Stimulated activated CD4-positive, alpha-beta T cell treated with anti-CD3 and anti-CD28 coated beads, TNF-alpha, amount 100 ng/mL, for 1 hour (primary cell): ENCODE measurements around the gene IL1R2.

Source experiments
- DNase-seq, 3 donors: peaks; one replicate each; pipeline ENCODE4 v3.0.0-alpha.2; 2020; ENCODE audit warnings: low read depth in 3 of 3, low spot score in 1 of 3

Gene IL1R2

DNA sequence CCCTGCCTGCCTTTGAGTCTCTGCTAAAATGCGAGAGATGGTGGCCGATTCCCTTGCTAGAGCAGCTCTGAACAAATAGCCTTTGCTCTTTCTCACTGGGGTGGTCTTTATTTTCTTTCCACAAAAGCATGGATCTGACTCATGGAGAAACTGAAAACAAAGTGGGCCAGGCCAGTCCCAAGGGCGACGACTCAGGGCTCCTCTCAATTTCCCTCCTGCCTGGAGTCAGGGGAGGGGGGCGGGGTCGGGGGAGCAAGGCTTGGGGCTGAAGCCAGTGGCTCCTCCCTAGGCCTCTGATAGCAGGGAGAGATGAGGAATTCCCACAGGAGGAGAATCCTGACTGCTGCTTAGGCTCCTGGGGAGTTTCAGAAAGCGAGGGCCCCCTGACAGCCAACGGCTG is 17.1 kb upstream of the IL1R2 start:
- DNase-seq = no peak

DNA sequence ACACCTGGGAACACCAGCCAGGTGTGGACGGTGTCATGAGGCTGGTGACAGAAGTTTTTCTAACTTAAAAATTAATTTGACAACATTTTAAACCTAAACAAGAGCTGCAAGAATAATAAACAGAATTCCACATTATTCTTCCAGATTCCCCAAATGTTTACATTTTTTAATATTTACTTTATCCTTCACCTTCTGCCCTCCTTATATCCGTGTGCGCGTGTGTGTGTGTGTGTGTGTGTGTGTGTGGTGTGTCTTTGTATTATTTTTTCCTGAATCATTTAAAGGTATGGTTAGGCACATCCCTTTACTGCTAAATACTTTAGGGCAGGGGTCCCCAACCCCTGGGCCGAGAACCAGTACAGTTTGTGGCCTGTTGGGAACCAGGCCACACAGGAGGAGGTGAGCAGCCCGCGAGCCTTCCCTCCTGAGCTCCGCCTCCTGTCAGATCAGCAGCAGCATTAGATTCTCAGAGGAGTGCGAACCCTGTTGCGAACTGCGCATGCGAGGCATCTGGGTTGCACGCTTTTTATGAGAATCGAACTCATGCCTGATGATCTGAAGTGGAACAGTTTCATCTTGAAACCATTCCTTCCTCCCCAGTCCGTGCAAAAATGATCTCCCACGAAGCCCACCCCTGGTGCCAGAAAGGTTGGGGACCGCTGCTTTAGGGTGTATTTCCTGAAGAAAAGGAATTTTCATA is 16.4 kb upstream of the IL1R2 start:
- DNase-seq = no peak

DNA sequence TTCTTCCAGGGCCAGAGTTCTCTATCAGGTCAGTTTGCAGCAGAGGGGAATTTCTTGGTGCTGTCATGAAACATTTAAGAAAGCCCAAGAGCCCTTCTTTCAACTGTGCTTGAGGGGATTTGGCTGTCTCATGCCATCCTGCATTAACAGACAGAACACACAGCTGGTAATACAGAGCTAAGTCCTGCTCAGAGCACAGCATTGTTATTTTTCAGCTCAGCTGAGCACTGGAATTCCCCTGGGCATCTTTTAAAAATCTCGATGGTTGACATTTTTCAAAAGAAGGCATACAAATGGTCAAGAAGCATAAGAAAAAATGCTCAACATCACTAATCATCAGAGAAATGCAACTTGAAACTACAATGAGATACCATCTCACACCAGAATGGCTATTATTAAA is 14.9 kb upstream of the IL1R2 start:
- no peak for DNase-seq

DNA sequence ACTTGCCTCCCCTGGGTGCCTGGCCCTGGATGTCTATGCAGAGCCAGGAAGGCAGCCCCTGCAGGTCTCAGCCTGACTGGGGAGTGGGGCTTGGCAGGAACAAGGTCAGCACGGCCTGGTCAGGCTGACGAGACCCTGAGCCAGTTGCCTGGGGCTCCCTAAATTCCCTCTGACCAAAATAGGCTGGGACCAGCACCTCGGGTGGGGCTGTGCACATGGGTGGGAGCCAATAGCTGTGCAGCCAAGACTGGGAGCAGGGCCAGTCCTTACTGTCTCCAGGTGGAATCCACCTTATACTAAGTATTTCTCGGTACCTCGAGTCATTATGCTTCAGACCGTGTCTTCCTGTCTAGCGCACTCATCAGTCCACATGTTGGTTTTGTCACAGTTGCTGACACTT is 11.4 kb upstream of the IL1R2 start:
- no peak for DNase-seq

DNA sequence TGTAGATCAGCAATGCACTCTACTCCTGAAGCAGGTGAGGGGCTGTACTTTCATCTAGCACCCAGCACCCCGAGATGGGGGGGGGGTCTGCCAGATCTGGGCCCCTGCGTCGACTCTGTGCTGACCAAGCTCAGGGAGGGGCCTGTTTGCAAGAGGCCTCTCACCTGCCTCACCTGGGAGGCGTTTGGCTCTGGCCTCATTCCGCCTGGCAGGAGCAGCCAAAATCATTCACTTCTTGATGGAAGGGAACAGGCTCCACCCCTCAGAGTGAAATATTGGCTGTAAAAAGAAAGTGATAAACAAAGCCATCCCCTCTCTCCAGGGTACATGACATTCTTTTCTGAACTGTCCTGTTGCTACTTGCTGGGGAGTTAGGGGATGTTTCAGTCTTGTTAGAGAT is 10.7 kb upstream of the IL1R2 start:
- DNase-seq = no peak

DNA sequence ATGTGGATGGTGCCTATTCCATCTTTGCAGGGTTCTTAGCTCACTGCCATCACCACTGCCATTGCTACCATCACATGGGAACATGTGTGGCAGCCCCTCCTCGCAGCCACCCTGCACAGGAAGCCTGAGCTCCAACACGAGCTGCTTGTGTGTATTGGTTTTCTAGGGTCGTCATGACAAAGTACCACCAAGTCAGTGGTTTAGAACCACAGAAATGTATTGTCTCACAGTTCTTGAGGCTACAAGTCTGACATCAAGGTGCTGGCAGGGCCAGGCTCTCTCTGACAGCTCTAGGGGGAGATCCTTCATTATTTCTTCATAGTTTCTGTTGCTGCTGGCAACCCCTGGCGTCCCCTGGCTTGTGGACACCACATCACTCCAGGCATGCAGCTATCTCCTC is 10.3 kb upstream of the IL1R2 start:
- DNase-seq = no peak

DNA sequence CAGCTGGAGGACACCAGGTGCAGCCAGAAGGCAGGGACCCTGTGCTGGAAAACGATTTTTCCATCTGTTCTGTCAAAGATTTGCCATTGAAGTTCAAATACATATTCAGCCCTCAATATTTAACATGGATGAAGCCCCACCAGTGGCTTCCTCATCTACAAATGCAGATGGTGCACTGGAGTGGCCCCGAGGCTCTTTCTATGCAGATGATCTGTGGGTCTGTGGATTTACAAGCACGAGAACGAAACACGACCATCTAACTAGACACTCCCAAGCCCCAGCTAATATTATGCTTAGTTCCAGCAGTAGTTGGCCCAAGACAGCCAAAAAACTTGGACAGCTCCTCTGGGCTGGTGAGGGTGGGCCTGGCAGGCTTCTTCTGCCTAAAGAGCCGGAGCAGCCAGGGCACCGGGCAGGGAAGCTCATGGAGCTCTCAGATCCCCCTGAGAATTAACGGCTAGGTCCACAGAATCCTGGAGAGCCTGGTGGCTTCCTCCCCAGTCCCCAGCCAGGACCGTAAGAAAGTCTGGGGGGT is 9.2 kb upstream of the IL1R2 start:
- no peak for DNase-seq

DNA sequence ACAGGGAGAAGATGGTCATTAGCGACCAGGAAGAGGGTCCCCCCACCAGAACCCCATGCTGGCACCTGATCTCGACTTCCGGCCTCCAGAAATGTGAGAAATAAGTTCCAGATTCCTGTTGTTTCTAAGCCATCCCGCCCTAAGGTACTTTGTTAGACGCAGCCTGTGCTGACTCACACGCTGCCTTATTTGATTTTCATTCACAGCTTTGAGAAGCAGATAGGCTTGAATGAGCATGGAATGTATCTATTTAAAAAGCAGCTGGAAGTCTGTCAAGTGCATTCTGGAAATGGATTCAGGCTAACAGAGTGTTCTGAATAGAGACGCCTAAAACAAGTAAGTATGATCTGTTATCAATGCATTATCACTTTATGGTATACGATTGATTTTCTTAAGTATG is 8.3 kb upstream of the IL1R2 start:
- DNase-seq = no peak

DNA sequence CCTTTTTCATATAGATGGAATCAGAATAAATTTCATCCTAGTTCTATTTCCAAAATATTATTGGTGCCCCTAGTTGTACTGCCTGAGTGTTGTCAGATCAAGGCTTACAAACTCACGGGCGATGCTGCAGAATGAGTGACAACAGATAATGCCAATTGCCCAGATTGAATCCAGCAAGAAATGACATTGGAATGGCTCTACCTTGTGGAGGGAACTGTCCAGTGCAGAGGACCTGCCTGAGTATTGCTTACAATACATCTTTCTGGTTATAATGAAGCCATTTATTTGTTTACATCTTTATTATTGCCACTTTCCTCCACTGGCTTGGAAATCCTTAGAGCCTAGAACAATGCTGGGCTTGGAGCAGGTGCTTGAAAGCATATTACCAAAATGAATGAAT is 7.8 kb upstream of the IL1R2 start:
- no peak for DNase-seq

DNA sequence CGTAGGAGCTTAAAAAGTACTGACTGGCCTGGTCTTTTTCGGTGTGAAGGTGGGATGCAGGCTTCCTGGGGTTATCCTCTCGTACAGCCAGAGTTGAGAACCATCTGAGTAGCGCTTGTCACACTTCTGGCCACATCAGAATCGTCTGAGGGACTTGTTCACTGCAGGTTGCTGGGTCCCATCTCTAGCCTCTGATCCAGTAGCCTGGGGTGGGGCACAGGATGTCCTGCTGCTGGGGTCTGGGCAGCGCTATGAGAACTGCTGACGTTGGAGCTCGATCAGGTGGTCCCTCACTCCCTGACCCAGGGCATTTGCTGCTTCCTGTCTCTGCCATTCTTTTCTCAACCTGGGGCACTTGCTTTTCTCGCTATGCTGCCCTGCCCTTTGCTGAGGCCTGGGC is 7.1 kb upstream of the IL1R2 start:
- DNase-seq = no peak

DNA sequence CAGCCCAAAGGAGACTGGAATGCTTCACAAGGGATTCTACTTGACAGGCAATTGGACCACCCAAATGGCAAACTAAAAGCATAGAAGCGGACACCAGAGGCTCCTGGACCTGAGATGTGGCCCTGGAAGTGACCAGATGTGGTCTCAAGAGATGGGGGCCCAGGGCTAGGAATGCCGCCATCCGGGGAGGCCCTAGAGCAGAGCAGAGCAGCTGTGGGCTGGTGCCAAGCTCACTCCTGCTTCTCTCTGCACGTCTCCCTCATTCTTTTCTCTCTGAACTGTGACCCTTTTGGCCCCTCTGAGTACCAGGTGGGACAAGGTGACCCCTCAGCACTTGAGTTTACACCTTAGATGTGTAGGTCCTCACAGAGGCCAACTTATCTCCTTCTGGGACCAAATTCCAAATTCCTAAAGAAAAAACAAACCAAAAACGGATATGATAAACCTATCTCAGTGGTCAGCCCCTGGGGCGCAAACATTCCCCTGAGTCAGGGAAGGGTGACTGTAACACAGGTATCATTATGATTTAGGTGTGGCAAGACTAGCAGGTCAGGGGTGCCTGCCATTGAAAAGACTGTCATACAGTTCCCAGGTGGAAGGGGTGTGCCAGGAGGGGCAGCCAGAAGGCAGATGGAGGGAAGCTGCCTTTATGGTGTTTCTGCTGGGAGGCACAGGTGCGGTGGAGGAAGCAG is 6.5 kb upstream of the IL1R2 start:
- no peak for DNase-seq

DNA sequence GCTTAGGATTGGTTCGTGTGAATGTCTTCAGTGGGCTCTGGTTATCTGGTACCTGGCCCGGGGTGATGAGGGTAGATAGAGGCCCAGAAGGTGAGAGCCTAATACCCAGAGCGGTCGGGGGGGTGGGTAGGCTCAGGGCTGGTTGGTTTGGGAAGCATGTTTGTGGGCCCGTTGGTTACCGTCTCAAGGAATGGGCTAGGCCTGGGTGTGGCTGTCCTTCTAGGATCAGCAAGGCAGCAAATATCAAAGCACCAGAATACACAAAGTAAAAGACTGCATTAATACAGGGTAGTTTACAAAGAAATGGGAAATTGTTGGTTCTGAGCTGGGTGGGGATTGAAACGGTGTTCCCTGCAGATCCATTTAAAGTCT is 6.0 kb upstream of the IL1R2 start:
- no peak for DNase-seq

DNA sequence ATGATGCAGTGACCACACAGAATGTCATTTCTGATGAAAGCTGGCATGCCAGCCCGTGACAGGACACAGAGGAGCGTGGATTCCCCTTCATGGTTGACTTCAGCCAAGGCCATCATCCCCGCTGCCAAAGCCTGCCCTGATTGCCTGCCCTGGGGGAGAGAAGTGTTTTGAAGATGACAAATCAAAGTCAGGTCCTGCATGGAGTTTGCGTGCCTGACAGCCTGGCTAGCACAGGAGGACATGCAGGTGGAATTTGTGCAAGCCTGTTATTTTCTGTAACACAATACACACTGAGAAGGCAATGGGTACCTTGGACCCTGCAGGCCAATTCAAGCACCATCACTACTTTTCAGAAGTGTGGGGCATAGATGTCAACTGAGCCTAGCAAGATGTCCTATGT is 5.4 kb upstream of the IL1R2 start:
- no peak for DNase-seq

DNA sequence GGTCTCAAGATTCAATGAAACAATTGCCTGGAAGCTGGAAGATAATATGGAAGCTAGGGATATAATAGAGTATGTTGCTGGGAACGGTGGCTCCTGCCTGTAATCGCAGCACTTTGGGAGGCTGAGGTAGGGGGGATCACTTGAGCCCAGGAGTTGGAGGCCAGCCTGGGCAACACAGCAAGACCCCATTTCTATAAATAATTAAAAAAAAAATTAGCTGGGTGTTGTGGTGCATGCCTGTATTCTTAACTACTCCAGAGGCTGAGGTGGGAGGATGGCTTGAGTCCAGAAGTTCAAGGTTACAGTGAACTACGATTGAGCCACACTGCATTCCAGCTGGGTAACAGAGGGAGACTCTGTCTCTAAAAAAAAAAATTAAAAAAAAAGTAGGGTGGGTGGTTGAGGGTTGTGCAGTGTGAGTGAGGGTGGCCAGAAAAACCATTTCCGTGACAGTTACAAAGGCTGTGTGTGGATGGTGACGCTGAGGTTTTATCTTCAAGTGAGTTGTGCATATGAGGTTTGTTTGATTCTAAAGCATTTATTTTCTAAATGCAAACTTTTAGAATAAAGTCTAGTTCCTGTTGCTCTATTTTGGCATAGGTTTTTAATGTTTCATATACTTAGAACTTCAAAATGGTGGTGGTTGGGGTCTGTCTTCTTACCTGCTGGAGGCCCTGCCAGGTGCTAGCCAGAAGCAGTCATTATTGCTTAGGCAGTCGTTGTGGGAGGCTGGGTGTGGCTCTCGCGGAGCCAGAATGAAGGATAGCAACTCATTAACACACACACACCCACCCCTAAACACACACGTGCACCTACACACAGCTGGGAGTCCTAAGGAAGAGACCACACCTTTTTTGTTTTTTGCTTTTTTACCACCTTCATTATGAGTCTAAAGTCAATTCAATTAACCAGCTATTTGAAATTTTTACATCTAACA is 4.7 kb upstream of the IL1R2 start:
- no peak for DNase-seq

DNA sequence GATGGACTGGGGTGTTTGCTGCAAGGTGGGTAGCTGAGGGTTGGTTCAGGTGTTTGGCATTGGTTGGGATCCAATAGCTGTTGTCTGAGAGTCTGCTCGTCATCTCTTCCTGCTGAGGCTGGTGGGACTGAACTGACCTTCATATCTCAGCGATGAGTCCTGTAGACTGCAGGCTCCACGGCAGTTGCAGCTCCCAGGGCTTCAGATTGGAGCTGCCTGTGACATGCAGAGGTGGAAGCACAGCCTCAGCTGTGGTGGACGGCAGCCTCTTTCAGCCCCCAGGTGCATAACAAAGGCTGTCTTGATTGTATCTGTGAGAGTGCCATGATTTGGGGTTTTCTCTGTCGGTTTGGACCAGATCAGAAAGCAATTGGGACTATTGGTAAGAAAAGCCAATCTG is 3.9 kb upstream of the IL1R2 start:
- no peak for DNase-seq

DNA sequence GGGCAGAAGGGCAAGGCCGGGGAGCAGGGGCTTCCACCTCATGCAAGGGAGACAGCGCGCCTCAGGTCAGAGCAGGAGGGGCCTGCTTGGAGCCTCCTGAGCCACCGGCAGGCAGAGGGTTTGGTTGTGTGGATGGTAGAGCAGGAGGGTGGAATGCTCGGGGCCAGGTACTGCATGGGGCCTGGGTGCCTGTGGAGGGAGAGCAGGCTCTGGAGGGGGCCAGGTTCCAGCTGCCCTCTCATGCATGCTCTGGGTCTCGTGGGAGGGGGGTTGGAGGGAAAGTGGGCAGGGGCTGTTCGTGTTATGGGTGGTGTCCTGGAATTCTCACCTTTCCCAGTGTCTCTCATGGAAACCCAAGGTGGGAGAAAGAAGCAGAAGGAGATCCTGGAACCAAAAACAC is 3.2 kb upstream of the IL1R2 start:
- no peak for DNase-seq

DNA sequence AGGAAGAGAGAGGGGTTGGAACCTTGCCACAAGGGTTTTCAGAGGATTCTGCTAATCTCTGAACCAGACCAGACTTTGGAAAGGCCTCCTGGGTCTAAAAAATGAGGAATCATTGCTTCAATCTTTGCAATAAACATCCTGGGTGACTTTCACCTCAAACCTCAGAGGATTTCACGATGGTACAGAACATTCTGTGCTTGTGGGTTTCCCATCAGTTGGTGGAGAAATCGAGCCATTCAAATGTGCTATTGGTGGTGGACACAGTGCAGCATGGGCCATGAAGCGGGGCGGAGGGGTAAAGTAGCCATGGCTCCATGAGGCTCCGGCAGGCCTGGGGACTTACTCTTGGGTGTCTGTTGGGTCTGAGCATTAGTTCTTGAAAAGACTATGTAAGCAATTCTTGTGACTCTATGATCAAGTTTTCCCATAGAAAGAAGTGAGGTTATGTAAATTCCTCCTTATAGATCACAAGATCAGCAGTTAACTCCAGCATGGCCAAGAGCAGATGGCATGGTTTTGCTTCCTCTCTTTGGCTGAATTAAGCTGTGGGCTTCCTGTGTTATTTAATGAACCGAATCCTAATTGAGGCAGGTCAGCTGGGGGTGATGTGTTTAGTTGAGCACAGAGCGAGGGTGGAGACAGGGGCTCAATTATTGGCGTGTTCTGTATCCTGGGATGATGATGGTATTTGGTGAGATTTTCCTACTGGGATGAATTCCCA is 1.9 kb upstream of the IL1R2 start:
- no peak for DNase-seq

DNA sequence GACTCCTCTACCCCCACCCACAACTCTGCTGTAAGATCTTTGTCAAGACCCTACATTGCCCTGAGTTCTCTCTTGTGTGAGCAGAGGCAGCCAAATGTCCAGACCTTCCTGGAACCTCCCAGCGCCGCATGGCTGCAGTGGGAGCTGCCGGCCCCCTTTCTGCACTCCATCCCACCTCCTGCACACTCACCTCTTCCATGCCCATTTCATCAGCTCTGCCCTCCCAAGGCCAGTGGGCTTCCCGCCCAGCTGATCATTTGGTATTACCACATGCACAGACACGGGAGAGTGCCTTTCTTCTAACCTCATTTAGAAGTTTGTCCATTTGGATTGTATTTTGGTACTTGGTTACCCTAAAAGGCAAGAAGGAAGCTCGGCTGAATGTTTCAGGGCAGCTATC is 2.0 kb downstream of the IL1R2 start:
- DNase-seq = no peak

DNA sequence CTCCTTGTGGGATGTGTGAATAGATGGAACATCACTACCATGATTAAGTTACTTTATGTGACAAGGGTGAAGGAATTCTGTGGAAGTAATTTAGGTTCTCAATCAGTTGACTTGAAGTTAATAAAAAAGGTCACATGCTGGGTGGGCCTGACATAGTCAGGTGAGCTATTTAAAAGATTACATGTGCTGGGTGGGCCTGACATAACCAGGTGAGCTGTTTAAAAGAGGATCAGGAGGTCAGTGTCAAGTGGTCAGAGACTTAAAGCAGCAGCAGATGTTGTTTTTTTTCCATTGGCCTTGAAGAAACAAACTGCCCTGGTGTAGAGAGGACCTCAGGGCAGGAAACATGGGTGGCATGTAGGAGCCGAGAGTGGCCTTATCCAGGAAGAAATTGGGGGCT is 3.3 kb downstream of the IL1R2 start:
- DNase-seq = no peak

DNA sequence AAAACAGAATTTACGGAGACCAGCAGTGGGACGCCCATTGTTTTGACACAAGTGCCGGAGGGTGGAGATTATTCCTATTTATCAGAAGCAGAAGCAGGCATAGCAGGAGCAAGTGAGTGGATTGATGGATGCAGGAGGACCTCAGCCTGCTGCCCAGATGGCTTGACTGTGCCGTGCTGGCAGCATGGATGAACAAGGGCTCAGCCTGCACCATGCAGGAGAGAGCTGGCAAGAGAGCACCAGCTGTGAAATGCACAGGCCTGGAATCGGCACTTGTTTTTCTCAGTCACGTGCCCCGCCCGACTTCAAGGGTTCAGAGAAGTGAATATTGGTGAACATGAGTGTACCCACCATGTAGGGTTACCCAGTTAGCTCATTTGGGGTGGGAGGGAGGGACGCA is 4.0 kb downstream of the IL1R2 start:
- DNase-seq = no peak

DNA sequence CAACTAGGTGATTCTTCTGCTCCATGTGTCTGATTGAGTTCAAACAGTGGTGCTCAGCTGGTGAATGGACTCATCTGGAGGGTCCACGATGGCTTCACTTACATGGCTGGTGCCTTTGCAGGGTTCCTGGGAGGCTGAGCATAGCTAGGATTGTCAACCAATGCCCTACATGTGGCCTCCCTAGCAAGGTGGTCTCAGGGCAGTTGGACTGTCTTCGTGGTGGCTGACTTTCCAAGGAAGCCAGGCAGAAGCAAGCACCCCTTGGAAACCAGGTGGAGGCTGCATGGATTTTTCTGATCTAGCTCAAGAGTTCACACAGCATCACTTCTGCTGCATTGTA is 6.8 kb downstream of the IL1R2 start:
- DNase-seq = no peak
